NCI-H1436 treated with DMSO at 0.1 percent for 48 hours (cell line): ENCODE results near the gene OR52K1.
"Not testable (repeated sequence)": the region's sequence is repeated elsewhere in the genome, so short reads cannot be mapped to it uniquely, and the experiment has no call there.

Experiments used
- DNase-seq: peaks from one replicate; lab custom pipeline; 2025; lab: John Stamatoyannopoulos, UW

The OR52K1 gene

GRCh38 chr11:4482445-4482844 lies at the start of gene OR52K1:
Gene OR52K1 (plus strand): TSS chr11:4482646. CDS start chr11:4488901, 6,255 bp downstream.
- DNase-seq: no peak

GRCh38 chr11:4433856-4434255 lies 48.6 kb upstream of the OR52K1 start:
- DNase-seq: no peak

GRCh38 chr11:4436411-4436810 lies 46.0 kb upstream of the OR52K1 start:
- no peak for DNase-seq

GRCh38 chr11:4441515-4441914 lies 40.9 kb upstream of the OR52K1 start:
- no peak for DNase-seq

- DNase-seq: no peak
Observed at GRCh38 chr11:4443232-4443891, 39.1 kb upstream of the OR52K1 start.

- no peak for DNase-seq
Observed at GRCh38 chr11:4448995-4449394, 33.5 kb upstream of the OR52K1 start, which contains the start of gene OR52K2. Gene OR52K2 (plus strand): TSS chr11:4449295. CDS start chr11:4449340, 45 bp downstream.

GRCh38 chr11:4453118-4453517 lies 29.3 kb upstream of the OR52K1 start:
- no peak for DNase-seq

- DNase-seq: no peak
Observed at GRCh38 chr11:4454021-4454420, 28.4 kb upstream of the OR52K1 start.

GRCh38 chr11:4455419-4455818 lies 27.0 kb upstream of the OR52K1 start:
- no peak for DNase-seq

GRCh38 chr11:4459500-4459899 lies 22.9 kb upstream of the OR52K1 start:
- no peak for DNase-seq

- no peak for DNase-seq
Observed at GRCh38 chr11:4460151-4460550, 22.3 kb upstream of the OR52K1 start.

GRCh38 chr11:4464216-4465159 lies 18.0 kb upstream of the OR52K1 start:
- DNase-seq: no peak

GRCh38 chr11:4465407-4465806 lies 17.0 kb upstream of the OR52K1 start:
- DNase-seq: no peak

- no peak for DNase-seq
Observed at GRCh38 chr11:4466131-4466870, 16.1 kb upstream of the OR52K1 start.

- no peak for DNase-seq
Observed at GRCh38 chr11:4466871-4467442, 15.5 kb upstream of the OR52K1 start.

- no peak for DNase-seq
Observed at GRCh38 chr11:4467811-4468606, 14.4 kb upstream of the OR52K1 start.

GRCh38 chr11:4479644-4480043 lies 2.8 kb upstream of the OR52K1 start:
- no peak for DNase-seq

GRCh38 chr11:4480577-4481239 lies 1.7 kb upstream of the OR52K1 start:
- DNase-seq: no peak

- DNase-seq: no peak
Observed at GRCh38 chr11:4481240-4481582, 1.2 kb upstream of the OR52K1 start.

GRCh38 chr11:4484310-4484709 lies 1.9 kb downstream of the OR52K1 start:
- DNase-seq: no peak

- DNase-seq: not testable (repeated sequence)
Observed at GRCh38 chr11:4491405-4491804, 9.0 kb downstream of the OR52K1 start.
